ENCODE data around the gene TBL3. TPM values are rescaled to one million over a fixed set of nuclear protein-coding genes. Genes with fewer than 3 reads are reported as not detected.
A peak's percentile ranks its signal among the peaks of the same experiment; 100 is the strongest.

TBL3 gene
- total and polyA plus RNA-seq, 7 experiments from 2014 or later: 17.2 to 89.8 (median 32.8) TPM

DNA sequence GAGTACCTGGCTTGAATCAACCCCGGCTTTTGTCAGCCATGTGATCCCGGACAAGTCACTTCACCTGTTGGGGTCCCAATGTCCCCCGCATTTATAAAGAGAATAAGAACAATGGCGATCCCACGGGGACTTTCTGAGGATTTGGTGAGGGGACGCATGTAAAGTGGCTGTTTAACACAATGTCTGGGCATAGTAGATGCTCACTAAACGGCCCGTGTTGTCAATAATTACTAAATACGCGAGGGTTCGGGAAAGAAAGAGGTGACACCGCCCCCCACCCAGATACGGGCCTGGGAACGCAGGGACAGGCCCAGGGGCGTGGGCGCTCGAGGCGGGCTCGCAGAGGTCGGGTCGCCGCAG lies 19.7 kb downstream of the TBL3 start:
- peaks cover 0 to 5% (median 2%) of the 10 kb centered on the region in 5 donors for H3K36me3 Mint-ChIP-seq
- POLR2A ChIA-PET: interaction anchor here (1.0 to 3.7 kb wide), 11 partner anchors 9 to 691 kb away, joined by 3 to 39 read pairs (median 4); partner anchors contain the start of genes KCTD5, NDUFB10, NOXO1 and RNF151
- H3K36me3 ChIP-seq (ENCODE audit: control insufficient read depth in 2 of 3, insufficient read depth in 3 of 3, low read length in 3 of 3): peaks cover 0 to 4% (median 0%) of the 10 kb centered on the region in 3 experiments
- H3K4me3 Mint-ChIP-seq: peak overlapping the region; percentile 68 to 83 (median 77)
- peaks cover 0 to 3% of the 10 kb centered on the region in 2 donors for H3K27me3 ChIP-seq (ENCODE audit: control insufficient read depth in 2 of 2, insufficient read depth in 2 of 2, low read length in 2 of 2)
- ATAC-seq: no peak
- peaks cover 8 to 14% (median 12%) of the 10 kb centered on the region in 5 donors for H3K27me3 Mint-ChIP-seq
- peak overlapping the region; percentile 39 for H3K4me3 ChIP-seq (ENCODE audit: low read length)
- peaks cover 5 to 33% (median 22%) of the 10 kb centered on the region in 7 donors for H3K4me1 Mint-ChIP-seq
- CTCF ChIA-PET: no interaction called here
- DNase-seq: no peak
- peak overlapping the region in 6 of 9 donors; percentile 62 to 82 (median 72) for H3K27ac Mint-ChIP-seq
- H3K9me3 Mint-ChIP-seq: no peaks in the 10 kb centered on the region
- intact Hi-C loops (cut with micrococcal nuclease): loop anchor here (2.0 to 10.0 kb wide), 2 partner anchors 27 to 233 kb away; partner anchors contain the start of genes E4F1 (in 1 of the 2) and RPS2 (in 1 of the 2)
- H3K4me1 ChIP-seq (ENCODE audit: control insufficient read depth in 2 of 2, insufficient read depth in 2 of 2, low read length in 2 of 2): peaks cover 15 to 16% of the 10 kb centered on the region in 2 donors
- H3K9me3 ChIP-seq (ENCODE audit: control insufficient read depth in 2 of 3, low read length in 3 of 3): no peaks in the 10 kb centered on the region
- peak overlapping the region; percentile 54 for H3K27ac ChIP-seq (ENCODE audit: low read depth, low read length)

DNA sequence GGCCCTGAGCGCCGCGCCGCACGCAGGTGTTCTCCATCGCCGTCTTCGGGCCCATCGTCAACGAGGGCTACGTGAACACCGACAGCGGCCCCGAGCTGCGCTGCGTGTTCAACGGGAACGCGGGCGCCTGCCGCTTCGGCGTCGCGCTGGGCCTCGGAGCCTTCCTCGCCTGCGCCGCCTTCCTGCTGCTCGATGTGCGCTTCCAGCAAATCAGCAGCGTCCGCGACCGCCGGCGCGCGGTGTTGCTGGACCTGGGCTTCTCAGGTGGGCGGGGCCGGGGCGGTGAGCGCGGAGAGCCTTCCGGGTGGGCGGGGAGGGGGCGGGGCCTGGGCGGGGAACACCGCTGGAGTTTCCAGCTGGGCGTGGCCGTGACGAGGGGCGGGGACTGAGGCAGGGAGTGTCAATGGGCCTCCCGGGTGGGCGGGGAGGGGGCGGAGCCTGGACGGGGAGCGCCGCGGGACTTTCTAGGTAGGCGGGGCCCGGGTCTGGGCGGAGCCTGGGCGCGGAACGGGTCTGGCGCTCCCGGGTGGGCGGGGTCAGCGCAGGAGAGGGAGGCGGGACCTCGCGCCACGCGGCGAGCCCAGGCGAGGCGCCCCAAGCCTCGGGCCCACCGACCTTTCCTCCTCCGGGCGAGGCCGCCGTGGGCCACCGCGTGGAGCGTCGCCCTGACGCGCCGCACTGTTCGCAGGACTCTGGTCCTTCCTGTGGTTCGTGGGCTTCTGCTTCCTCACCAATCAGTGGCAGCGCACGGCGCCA lies 20.3 kb downstream of the TBL3 start:
- no peaks in the 10 kb centered on the region for H3K9me3 Mint-ChIP-seq
- H3K4me3 ChIP-seq (ENCODE audit: low read length): peak overlapping the region; percentile 39

DNA sequence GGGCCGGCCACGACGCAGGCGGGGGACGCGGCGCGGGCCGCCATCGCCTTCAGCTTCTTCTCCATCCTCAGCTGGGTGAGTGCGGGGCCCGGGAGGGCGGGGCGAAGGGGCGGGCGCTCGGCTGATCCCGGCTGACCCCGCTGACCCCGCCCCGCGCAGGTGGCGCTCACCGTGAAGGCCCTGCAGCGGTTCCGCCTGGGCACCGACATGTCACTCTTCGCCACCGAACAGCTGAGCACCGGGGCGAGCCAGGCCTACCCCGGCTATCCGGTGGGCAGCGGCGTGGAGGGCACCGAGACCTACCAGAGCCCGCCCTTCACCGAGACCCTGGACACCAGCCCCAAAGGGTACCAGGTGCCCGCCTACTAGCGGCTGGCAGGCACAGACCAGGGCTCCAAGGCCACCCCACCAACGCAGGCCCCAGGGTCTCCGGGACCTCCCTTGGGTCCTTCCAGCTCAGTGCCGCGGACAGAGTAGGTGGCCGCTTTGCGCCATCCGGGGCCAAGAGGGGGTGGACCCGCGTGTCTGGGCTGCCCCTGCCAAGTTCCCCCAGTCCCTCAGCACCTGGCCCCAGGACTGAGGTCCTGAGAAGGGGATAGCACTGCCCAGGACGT lies 21.0 kb downstream of the TBL3 start:
- H3K4me3 Mint-ChIP-seq: no peak overlapping the region
- peaks cover 0 to 11% (median 0%) of the 10 kb centered on the region in 3 experiments for H3K36me3 ChIP-seq (ENCODE audit: control insufficient read depth in 2 of 3, insufficient read depth in 3 of 3, low read length in 3 of 3)
- DNase-seq (no peak), ATAC-seq (no peak)
- ChIA-PET CTCF (interaction anchor here (1.0 kb wide), 1 partner anchor 163 kb away, joined by 3 read pairs; the partner anchor contains the start of gene TRAF7), POLR2A (interaction anchor here (0.7 to 3.7 kb wide), 10 partner anchors 9 to 163 kb away, joined by 3 to 39 read pairs (median 7); partner anchors contain the start of genes GFER, NDUFB10, NOXO1 and RNF151)
- peaks cover 8 to 12% (median 10%) of the 10 kb centered on the region in 5 donors for H3K27me3 Mint-ChIP-seq
- peak overlapping the region; percentile 33 for H3K27ac ChIP-seq (ENCODE audit: low read depth, low read length)
- intact Hi-C loops (cut with micrococcal nuclease): loop anchor here (1.0 to 10.0 kb wide), 7 partner anchors 9 to 232 kb away; partner anchors contain the start of genes GFER (in 2 of the 2), MSRB1 (in 2 of the 2), ZNF598 (in 2 of the 2) and E4F1 (in 1 of the 2)
- peaks cover 5 to 33% (median 22%) of the 10 kb centered on the region in 7 donors for H3K4me1 Mint-ChIP-seq
- no peaks in the 10 kb centered on the region for H3K9me3 ChIP-seq (ENCODE audit: control insufficient read depth in 2 of 3, low read length in 3 of 3)
- H3K4me1 ChIP-seq (ENCODE audit: control insufficient read depth in 2 of 2, insufficient read depth in 2 of 2, low read length in 2 of 2): peaks cover 15 to 16% of the 10 kb centered on the region in 2 donors
- peaks cover 0 to 5% (median 4%) of the 10 kb centered on the region in 5 donors for H3K36me3 Mint-ChIP-seq
- H3K4me3 ChIP-seq (ENCODE audit: low read length): no peak overlapping the region
- H3K27me3 ChIP-seq (ENCODE audit: control insufficient read depth in 2 of 2, insufficient read depth in 2 of 2, low read length in 2 of 2): peaks cover 0 to 3% of the 10 kb centered on the region in 2 donors
- H3K27ac Mint-ChIP-seq: peak overlapping the region in 1 of 9 donors; percentile 58
- no peaks in the 10 kb centered on the region for H3K9me3 Mint-ChIP-seq

More for the DNA sequence above, 20.3 kb downstream of the TBL3 start:
- Histone ChIP-seq H3K9me3 (ENCODE audit: control insufficient read depth in 2 of 3, low read length in 3 of 3) (no peaks in the 10 kb centered on the region), H3K27me3 (ENCODE audit: control insufficient read depth in 2 of 2, insufficient read depth in 2 of 2, low read length in 2 of 2) (peaks cover 0 to 3% of the 10 kb centered on the region in 2 donors), H3K27ac (ENCODE audit: low read depth, low read length) (peak overlapping the region; percentile 54), H3K36me3 (ENCODE audit: control insufficient read depth in 2 of 3, insufficient read depth in 3 of 3, low read length in 3 of 3) (peaks cover 0 to 6% (median 0%) of the 10 kb centered on the region in 3 experiments), H3K4me1 (ENCODE audit: control insufficient read depth in 2 of 2, insufficient read depth in 2 of 2, low read length in 2 of 2) (peaks cover 15 to 16% of the 10 kb centered on the region in 2 donors)
- H3K27me3 Mint-ChIP-seq: peaks cover 8 to 14% (median 10%) of the 10 kb centered on the region in 5 donors
- ATAC-seq: peak; percentile 95
- peaks cover 0 to 5% (median under 1%) of the 10 kb centered on the region in 5 donors for H3K36me3 Mint-ChIP-seq
- peak; percentile 85 to 98 (median 92) for DNase-seq
- ChIA-PET POLR2A (interaction anchor here (0.7 to 3.7 kb wide), 10 partner anchors 8 to 164 kb away, joined by 3 to 39 read pairs (median 5); partner anchors contain the start of genes GFER, NDUFB10, NOXO1 and RNF151), CTCF (interaction anchor here (1.0 kb wide), 1 partner anchor 163 kb away, joined by 3 read pairs; the partner anchor contains the start of gene TRAF7)
- peaks cover 5 to 33% (median 22%) of the 10 kb centered on the region in 7 donors for H3K4me1 Mint-ChIP-seq
- intact Hi-C loops (cut with micrococcal nuclease): loop anchor here (1.0 to 10.0 kb wide), 8 partner anchors 8 to 233 kb away; partner anchors contain the start of genes GFER (in 2 of the 2), MSRB1 (in 2 of the 2), ZNF598 (in 2 of the 2) and E4F1 (in 1 of the 2)
- H3K4me3 Mint-ChIP-seq: peak overlapping the region in 9 of 10 donors; percentile 45 to 82 (median 75)
- H3K27ac Mint-ChIP-seq: peak overlapping the region in 7 of 9 donors; percentile 22 to 82 (median 62)

DNA sequence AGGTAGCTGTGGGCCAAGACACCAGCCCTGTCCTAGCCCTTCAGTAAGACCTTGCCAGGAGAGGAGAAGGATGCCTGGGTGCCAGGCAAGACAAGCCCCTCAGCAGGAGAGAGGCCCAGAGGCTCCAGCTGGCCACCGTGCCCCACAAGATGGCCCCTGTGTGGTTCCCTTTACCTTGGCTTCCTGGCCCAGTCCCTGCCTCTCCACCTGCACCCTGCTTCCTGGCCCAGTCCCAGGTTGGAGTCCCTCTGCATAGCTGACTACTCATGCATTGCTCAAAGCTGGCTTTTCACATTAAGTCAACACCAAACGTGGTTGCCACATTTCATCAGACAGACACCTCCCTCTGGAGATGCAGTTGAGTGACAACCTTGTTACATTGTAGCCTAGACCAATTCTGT lies 21.9 kb downstream of the TBL3 start:
- H3K4me3 ChIP-seq (ENCODE audit: low read length): no peak overlapping the region
- Mint-ChIP-seq H3K27ac (peak overlapping the region in 8 of 9 donors; percentile 37 to 90 (median 68)), H3K36me3 (peaks cover 0 to 9% (median 6%) of the 10 kb centered on the region in 5 donors), H3K4me3 (peak overlapping the region in 6 of 10 donors; percentile 4 to 70 (median 27)), H3K27me3 (peaks cover 4 to 7% (median 6%) of the 10 kb centered on the region in 5 donors), H3K4me1 (peaks cover 3 to 30% (median 22%) of the 10 kb centered on the region in 7 donors), H3K9me3 (no peaks in the 10 kb centered on the region)
- peaks cover 0 to 20% (median 0%) of the 10 kb centered on the region in 3 experiments for H3K36me3 ChIP-seq (ENCODE audit: control insufficient read depth in 2 of 3, insufficient read depth in 3 of 3, low read length in 3 of 3)
- H3K27me3 ChIP-seq (ENCODE audit: control insufficient read depth in 2 of 2, insufficient read depth in 2 of 2, low read length in 2 of 2): peaks cover 0 to 3% of the 10 kb centered on the region in 2 donors
- ChIA-PET POLR2A (interaction anchor here (1.2 to 3.7 kb wide), 7 partner anchors 8 to 162 kb away, joined by 3 to 30 read pairs (median 8); partner anchors contain the start of genes GFER, NDUFB10, RNF151 and RPS2), CTCF (interaction anchor here (0.5 kb wide), 1 partner anchor 889 kb away, joined by 3 read pairs; no protein-coding TSS in a partner anchor)
- peaks cover 15 to 16% of the 10 kb centered on the region in 2 donors for H3K4me1 ChIP-seq (ENCODE audit: control insufficient read depth in 2 of 2, insufficient read depth in 2 of 2, low read length in 2 of 2)
- intact Hi-C loops (cut with micrococcal nuclease): loop anchor here in 1 of 2 donors (10.0 kb wide), 1 partner anchor 231 kb away; the partner anchor contains the start of gene E4F1
- no peaks in the 10 kb centered on the region for H3K9me3 ChIP-seq (ENCODE audit: control insufficient read depth in 2 of 3, low read length in 3 of 3)
- peak overlapping the region; percentile 33 for H3K27ac ChIP-seq (ENCODE audit: low read depth, low read length)
- ATAC-seq: no peak
- no peak for DNase-seq

DNA sequence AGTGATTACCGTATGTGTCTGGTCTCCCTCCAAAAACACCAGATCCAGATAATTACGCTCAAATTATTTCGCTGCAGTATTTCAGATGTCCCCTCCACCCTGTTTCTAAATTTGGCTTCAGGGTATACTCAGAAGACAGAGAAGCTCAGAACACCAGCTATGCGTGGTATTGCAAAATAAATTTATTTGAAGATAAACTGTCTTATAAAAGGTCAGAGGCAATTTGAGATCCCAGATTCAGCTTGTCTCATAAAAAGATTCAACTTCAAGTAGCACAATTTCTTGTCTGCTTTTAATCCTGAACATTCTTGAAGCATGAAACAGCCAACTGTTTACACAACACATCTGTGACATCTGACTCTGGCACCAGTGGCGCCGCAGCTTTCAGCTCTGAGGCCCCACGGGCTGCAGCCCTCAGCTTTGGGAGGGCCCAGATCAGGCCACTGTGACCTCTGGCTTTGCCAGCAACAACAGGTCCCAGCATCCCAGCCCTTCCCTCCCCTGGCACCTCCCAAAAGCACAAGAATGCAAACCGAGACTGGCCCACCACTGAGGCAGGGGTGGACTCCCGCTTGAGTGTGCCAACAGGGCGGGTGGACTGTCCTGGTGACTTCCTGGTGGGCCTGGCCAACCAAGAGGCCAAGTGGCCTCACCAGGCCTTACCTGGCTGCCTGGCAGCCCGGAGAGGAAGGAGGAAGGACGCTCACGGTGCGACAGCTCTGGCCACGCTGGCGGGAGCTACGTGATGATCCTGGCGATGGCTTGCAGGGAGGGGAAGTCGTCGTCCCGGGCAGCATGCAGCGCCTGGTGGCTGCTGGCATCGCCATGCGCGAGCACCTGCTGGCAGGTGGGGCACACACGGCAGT lies 25.9 kb downstream of the TBL3 start:
- CTCF ChIA-PET: interaction anchor here (0.6 kb wide), 1 partner anchor 9 kb away, joined by 3 read pairs; no protein-coding TSS in a partner anchor
- intact Hi-C loops (cut with micrococcal nuclease): loop anchor here in 1 of 2 donors (10.0 kb wide), 1 partner anchor 227 kb away; the partner anchor contains the start of gene E4F1

More for the DNA sequence above, 25.9 kb downstream of the TBL3 start:
- Histone ChIP-seq H3K4me1 (ENCODE audit: control insufficient read depth in 2 of 2, insufficient read depth in 2 of 2, low read length in 2 of 2) (no peaks in the 10 kb centered on the region), H3K27ac (ENCODE audit: low read depth, low read length) (no peak overlapping the region), H3K9me3 (ENCODE audit: control insufficient read depth in 2 of 3, low read length in 3 of 3) (no peaks in the 10 kb centered on the region), H3K4me3 (ENCODE audit: low read length) (no peak overlapping the region), H3K36me3 (ENCODE audit: control insufficient read depth in 2 of 3, insufficient read depth in 3 of 3, low read length in 3 of 3) (peaks cover 0 to 60% (median 5%) of the 10 kb centered on the region in 3 experiments), H3K27me3 (ENCODE audit: control insufficient read depth in 2 of 2, insufficient read depth in 2 of 2, low read length in 2 of 2) (no peaks in the 10 kb centered on the region)
- H3K9me3 Mint-ChIP-seq: no peaks in the 10 kb centered on the region
- peaks cover 0 to 9% (median 5%) of the 10 kb centered on the region in 7 donors for H3K4me1 Mint-ChIP-seq
- H3K36me3 Mint-ChIP-seq: peaks cover 0 to 10% (median 7%) of the 10 kb centered on the region in 5 donors
- H3K4me3 Mint-ChIP-seq: no peak overlapping the region
- no peaks in the 10 kb centered on the region for H3K27me3 Mint-ChIP-seq
- H3K27ac Mint-ChIP-seq: peak overlapping the region in 1 of 9 donors; percentile 14
- ATAC-seq (no peak), DNase-seq (no peak)
- POLR2A ChIA-PET: interaction anchor here (1.0 kb wide), 1 partner anchor 33 kb away, joined by 3 read pairs; the partner anchor contains the start of gene RPS2

Data from naive thymus-derived CD4-positive, alpha-beta T cell (primary cell).